Upper lobe of left lung (tissue), 4 donors: ENCODE measurements around the gene MTAP.

Experiments
- CTCF ChIP-seq, 6 experiments: fragments of 450-650 bp in 4 of 6; fragments of 200-600 bp in 2 of 6; sonication (generic) in 2 of 6; IDR thresholded peaks; one replicate each; pipeline ENCODE4 v1.5.1; 2016 to 2019; ENCODE audit warnings: antibody characterized with exemption in 6 of 6
- EP300 ChIP-seq, 4 donors: sonication (generic); formaldehyde crosslinking; IDR thresholded peaks; one replicate each; pipeline ENCODE4 v1.5.1; 2017; ENCODE audit warnings: antibody characterized with exemption in 4 of 4, control low read depth in 2 of 4
- POLR2A ChIP-seq, 4 donors: fragments of 450-650 bp; IDR thresholded peaks; one replicate each; pipeline ENCODE4 v1.5.1; 2016 to 2017; ENCODE audit warnings: antibody characterized with exemption in 4 of 4, mild to moderate bottlenecking in 2 of 4
- POLR2AphosphoS5 ChIP-seq, 2 donors: sonication (generic); formaldehyde crosslinking; IDR thresholded peaks; one replicate each; pipeline ENCODE4 v1.5.1; 2017; ENCODE audit warnings: antibody characterized with exemption in 2 of 2

GRCh38 chr9:21804791-21805190, 2.4 kb downstream of the MTAP start:
- TF ChIP-seq CTCF (IDR thresholded peaks at IDR 0.05) = no peak
- no peak for TF ChIP-seq POLR2A (IDR thresholded peaks at IDR 0.05)
- TF ChIP-seq EP300 (IDR thresholded peaks at IDR 0.05) = no peak
- no peak for TF ChIP-seq POLR2AphosphoS5 (IDR thresholded peaks at IDR 0.05)
